GM21526 (cell line): Measurements from ENCODE around the gene FAHD2A.
"Not testable (repeated sequence)": the region's sequence is repeated elsewhere in the genome, so short reads cannot be mapped to it uniquely, and the experiment has no call there.

ENCODE experiments used
- ATAC-seq: cut with Tn5 transposase; IDR thresholded peaks from one replicate; pipeline ENCODE4 v1.9.1; 2021; ENCODE audit warnings: moderate library complexity; ENCODE audit not compliant: unreplicated experiment, low FRiP score

Gene FAHD2A

DNA sequence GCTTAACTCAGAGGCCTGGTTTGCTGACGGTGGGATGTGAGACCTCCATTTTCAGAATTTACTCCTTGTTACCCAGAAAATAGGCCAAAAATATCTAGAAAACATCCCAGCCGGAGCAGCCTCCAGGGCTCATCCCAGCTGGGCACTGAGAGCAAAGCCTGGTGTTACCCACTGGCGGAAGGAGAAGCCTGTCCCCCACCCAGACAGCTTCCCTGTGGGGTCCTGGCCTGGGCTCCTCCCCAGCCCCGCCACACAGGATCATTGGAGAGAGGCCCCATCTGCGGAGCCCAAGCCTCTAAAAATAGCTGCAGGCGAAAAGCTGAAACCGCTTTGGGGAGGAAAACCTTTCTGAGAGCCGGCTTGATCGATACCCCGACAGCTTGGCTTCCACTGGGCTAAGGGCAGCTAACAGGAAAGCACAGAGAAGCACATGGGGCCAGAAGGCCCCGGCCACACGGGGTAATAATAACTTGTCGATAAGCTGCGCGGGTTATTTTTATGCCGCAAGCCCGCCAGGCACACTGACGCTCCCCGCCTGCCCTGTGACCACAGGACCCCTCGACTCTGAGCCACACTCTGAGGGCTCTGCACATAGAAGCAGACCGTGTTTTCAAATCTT lies 26.9 kb upstream of the FAHD2A start:
- ATAC-seq = no peak

DNA sequence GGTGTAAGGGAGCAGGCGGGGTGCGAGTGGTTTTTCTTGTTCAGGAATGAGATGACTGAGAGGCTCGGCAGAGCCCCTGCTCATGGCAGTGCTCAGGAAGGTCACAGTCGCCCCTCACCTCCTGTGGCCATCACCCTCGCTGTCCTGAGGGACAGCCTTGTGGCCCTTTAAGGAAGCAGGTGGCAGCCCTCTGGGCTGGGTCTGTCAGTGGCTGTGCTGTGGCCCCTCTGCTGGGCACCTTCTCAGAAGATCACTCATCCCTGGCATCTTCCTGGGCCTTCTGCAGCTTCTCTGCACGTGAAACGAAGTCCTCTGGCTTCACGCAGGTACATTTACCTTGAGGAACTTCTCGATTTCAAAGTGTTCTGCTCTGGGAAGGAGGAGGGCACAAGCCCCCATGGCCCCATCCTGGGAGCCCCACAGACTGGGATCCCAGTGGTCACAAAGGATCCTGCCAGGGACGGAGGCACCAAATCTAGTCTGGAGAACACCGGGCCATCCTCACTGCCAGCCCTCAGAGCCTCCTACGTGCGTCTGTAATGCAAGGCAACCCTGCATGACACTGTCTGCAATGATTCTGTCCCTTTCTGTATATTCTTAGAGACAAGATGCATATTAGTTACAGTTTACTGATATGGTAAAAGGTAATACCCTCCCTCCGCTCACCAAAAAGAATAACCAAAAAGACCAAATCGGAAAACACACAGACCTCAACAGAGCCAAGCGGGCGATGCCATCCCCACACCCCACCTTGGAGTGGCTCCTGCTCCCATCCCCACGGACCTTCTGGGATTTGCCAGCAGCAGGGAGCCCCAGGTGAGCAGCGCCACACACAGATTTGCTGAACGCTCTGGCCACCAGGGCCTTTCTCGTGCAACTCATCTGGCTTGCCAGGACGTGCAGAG lies 25.9 kb upstream of the FAHD2A start:
- ATAC-seq = no peak

DNA sequence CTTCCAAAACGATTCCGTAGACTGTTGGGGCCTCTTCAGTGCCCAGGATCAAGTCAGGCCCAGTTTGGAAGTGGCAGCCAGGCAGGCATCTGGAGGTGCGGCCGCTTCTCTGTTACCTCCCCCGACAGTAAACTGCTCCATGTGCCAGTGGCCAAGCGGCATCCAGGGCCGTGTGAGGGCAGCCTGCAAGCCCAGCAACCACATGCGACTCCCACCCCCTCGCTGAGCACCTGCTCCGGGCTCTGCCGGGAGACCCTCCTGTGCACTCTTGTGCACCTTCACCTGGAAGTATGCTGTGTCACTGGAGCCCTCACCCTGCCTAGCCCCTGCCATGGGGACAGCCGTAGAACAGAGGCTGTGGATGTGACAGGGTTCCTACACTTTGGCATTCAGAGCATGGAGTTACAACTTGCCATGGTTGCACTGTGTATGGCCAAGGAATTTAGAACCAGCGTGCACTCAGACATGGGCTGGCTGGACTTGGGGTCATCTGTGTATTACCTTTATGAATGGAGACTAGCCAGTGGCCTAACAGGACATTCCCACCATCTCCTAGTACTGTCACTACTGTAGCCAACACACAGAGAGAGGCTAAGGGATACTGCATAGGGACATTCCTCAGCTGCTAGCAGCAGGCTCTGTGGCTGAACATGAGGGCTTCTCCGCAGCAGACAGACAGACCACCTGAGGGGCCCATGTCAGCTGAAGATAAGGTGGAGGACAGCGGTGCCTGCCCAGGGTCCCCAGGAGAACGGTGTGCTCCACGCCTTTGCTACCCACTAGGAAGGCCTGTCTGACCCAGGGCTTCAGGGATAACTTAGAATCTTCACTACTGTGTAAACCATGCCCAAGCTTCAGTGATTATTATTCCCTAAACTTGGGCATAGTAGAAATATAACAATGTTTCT lies 25.0 kb upstream of the FAHD2A start:
- no peak for ATAC-seq

DNA sequence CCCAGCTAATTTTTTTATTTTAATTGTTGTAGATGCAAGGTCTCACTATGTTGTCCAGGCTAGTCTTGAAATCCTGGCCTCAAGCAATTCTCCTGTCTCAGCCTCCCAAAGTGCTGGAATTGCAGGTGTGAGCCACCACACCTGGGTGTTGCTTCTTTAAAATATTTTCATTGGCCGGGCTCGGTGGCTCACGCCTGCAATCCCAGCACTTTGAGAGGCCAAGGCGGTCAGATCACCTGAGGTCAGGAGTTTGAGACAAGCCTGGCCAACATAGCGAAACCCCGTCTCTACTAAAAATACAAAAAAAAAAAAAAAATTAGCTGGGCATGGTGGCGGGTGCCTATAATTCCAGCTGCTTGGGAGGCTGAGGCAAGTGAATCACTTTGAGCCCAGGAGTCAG lies 24.2 kb upstream of the FAHD2A start:
- ATAC-seq = not testable (repeated sequence)

DNA sequence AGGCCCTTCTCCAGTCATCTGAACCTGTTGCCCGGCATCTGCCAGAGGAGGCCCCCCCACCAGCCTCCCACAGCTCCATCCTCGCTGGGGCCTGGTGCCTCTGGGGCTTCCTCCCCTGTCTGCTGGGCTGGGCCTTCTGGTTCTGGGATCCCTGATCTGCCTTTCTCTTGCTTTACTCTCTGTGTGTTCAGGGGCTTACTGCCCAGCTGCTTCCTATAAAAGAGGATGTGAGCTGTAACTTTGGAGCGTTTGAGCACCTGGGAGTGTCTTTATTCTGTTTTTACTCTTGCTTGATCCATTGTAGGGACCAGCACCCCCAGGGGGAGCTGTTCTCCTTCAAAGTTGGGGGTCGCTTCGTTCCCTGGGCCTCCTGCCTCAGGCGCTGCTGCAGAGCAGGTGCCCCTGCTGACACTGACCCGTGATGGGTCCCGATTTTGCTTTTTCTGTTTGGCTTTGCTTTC lies 23.1 kb upstream of the FAHD2A start:
- no peak for ATAC-seq

DNA sequence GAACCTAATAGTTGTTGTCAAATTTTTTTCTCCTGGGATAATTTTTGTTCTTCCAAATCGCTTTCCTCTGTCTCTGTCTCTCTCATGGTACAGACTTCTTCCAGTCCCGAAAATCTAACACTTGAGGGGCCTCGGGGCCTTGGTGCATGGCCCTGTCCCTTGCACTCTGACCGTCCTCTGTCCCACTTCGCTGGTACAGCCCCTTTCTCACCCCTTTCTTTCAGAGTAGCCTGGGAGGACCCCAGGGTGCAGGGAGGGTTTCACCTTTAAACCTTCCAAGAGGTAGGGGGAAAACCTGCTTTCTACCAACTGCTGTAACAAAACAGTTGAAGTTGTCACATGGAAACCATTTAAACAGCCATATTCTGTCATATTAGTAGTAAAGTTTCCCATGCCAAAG lies 22.2 kb upstream of the FAHD2A start:
- no peak for ATAC-seq

DNA sequence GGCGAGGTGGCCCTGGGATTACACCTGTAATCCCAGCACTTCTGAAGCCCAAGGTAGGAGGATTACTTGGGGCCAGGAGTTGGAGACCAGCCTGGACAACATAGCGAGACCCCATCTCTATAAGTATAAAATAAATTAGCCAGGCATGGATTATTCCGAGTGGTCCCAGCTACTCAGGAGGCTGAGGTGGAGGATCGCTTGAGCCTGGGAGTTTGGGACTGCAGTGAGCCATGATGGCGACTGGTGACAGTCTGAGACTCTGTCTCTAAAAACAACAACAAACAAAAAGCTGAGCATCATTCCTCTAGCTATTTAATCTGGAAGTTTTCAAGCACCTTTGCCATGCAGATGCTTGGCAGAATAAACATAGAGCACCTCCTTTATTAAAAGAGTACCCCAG lies 21.8 kb upstream of the FAHD2A start:
- no peak for ATAC-seq

DNA sequence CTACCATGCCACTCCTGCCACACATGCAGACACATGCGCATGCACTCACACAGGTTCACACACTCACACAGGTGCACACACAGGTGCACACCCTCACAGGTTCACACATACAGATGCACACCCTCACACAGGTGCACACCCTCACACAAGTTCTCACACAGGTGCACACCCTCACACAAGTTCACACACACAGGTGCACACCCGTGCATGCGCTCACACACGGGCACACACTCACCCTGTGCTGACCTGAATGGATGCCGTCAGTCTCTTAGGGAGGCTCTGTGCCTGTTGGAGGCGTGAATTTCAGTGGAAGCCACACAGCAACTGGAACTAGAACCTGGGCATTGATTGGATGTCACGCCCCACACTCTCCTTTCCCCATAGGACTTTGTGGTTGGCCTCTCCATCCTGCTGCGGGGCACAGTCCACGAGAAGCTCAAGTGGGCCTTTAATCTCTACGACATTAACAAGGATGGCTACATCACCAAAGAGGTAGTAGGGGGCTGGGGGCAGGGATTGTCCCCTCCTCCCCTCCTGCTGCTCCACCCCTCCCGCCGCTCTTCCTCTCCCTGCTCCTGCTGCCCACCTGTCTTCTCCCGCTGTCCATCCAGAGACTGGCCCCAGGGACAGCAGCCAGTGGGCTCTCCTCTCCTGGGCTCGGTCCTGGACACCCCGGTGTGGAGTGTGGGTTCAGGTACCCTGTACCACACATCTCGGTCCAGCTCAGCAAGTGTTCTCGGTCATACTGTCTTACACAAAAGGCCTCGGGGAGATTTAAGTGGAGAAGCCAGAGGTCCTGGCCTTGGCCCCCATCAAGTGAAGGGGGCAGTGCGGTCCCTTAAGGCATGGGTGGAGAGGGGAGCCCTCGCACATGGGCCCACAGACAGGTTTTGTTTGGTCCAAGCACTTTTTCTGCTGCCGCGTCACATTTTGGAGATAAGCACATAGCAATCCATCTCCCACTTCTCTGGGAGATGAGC lies 21.0 kb upstream of the FAHD2A start:
- ATAC-seq = no peak

DNA sequence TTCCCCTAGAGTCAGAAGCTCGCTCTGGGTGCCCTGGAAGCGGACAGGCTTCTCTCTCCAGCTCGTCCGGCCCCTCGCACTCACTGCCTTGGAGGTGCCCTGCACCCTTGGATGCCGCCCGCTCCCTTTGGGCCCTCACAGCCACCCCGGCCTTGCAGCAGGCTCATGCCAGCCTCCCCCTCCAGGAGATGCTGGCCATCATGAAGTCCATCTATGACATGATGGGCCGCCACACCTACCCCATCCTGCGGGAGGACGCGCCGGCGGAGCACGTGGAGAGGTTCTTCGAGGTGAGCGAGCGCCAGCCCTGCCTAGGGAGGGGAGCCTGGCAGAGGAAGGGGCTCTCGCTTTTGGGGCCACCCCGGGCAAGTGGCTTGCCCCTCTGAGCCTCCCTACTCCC lies 20.3 kb upstream of the FAHD2A start:
- no peak for ATAC-seq

DNA sequence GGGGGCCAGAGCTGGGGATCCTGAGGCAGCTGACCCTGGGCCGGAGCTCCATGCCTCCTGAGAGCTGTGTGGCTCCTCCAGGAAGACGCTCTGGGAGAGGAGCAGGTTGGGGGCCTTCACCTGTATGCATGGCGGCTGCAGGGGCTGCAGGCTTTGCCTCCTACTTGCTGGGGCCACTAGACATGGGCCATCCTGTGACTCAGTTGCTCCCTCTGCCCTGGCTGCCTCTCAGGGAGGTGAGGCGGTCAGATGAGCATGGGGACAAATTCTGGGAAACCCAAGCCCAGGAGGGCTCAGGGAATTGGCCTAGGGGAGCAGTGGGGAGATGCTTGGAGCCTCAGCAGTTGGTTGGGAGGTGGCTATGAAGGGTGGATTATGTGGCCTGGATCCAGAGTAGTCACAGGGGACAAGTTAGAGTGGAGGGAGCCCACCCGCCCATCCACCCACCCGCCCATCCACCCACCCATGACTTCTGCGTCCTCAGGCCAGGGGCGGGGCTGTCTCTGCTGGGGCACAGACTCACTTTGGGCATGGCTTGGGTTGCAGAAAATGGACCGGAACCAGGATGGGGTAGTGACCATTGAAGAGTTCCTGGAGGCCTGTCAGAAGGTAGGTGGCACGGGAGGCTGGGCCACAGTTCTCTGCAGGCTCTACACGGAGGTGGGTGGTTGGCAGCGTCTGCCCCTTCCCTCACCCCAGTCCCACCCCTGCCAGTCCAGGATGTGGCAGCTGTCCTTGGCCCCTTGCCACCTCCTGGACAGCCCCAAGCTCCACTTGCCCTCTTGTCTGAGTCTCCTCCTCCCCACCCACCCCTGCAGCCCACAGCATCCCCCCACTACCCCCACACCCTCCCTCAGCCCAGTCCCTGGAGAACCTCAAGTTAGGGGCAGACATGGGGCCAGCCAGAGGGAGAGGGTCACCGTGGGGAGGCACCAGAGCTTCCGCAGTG lies 19.5 kb upstream of the FAHD2A start:
- no peak for ATAC-seq

DNA sequence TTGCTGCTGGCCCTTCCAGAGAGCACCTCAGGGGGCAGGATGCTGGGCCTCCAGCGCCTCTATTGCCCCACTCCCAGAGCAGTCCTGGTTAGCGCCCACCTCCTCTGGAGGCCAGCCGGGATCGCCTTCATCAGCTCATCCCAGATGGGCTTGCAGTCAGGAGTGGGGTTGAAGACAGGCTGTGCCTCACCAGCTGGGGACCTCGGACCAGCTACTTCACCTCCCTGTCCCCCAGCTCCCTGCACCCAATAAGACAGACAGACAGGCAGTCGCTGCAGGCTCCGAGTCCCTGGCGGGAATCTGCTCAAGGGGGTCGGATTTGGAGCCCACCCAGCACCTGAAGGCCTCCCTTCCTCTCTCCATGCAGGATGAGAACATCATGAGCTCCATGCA lies 18.9 kb upstream of the FAHD2A start:
- no peak for ATAC-seq

DNA sequence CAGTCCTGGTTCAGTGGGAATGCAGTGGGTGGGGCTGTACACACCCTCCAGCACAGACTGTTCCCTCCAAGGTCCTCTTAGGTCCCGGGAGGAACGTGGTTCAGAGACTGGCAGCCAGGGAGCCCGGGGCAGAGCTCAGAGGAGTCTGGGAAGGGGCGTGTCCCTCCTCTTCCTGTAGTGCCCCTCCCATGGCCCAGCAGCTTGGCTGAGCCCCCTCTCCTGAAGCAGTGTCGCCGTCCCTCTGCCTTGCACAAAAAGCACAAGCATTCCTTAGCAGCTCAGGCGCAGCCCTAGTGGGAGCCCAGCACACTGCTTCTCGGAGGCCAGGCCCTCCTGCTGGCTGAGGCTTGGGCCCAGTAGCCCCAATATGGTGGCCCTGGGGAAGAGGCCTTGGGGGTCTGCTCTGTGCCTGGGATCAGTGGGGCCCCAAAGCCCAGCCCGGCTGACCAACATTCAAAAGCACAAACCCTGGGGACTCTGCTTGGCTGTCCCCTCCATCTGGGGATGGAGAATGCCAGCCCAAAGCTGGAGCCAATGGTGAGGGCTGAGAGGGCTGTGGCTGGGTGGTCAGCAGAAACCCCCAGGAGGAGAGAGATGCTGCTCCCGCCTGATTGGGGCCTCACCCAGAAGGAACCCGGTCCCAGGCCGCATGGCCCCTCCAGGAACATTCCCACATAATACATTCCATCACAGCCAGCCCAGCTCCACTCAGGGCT lies 17.5 kb upstream of the FAHD2A start:
- ATAC-seq = no peak

DNA sequence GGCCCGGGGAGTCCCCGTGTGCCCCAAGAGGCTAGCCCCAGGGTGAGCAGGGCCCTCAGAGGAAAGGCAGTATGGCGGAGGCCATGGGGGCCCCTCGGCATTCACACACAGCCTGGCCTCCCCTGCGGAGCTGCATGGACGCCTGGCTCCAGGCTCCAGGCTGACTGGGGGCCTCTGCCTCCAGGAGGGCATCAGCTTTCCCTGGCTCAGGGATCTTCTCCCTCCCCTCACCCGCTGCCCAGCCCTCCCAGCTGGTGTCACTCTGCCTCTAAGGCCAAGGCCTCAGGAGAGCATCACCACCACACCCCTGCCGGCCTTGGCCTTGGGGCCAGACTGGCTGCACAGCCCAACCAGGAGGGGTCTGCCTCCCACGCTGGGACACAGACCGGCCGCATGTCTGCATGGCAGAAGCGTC lies 16.9 kb upstream of the FAHD2A start:
- ATAC-seq = no peak

DNA sequence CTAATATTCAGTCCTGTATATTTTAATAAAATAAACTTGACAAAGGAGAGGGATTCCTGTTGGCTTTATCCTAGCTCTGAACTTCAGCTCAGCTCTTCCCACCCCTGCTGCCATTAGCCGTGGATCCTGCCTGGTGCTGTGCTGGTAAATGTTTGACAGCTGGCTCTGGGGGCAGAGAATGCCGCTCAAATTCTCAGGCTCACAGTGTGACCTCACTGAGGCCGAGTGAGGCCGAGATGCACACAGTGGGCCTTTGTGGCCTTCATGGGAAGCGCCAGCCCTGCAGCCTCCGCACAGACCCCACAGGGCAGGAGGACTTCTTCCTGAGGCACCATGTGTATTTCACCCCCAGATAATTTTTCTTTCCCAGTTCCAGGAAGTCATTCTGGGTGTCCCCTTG lies 16.5 kb upstream of the FAHD2A start:
- no peak for ATAC-seq

DNA sequence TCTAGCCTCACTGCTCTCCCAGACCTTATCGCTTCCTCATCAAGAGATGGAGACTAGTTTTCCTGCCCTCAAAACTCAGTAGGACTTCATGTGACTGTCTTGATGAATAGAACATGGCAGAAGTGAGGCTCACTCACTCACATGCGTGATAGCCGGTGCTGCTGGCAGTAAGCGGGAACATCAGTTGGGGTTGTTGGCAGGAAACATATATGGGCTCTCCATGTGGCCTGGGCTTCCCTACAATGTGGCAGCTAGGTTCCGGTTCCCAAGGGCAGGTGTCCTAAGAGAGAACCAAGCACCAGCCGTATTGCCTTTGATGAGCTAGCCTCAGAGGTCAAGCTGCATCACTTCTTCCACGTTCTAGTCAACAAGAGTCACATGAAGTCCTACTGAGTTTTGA lies 15.2 kb upstream of the FAHD2A start:
- no peak for ATAC-seq

DNA sequence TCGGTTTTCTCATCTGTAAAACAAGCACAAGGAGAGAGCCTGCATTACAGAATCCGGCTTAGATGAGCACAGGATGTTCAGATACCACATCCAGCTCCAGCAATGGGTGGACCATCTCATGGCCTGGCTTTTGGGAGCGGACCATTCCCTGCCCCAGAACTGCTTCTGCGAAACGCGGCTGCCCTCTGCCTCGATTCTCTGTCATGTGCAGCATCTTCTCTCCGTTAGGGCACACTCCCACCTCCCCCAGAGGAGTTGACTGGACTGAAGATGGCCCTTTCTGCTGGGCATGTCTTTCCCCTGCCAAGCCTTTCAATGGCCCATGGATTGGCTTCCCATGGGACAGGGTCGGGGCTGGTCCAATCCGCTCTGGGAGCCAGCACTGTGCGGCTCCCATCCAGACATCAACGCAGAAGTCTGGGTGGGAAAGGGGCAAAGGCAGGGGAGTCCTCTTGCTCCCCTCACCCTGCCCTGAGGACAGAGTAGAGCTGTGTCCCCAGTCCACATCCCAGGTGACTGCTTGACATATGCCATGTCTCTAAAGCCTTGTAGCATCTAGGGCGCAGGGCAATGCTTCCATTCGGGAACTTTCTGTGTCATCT lies 14.3 kb upstream of the FAHD2A start:
- ATAC-seq = no peak

DNA sequence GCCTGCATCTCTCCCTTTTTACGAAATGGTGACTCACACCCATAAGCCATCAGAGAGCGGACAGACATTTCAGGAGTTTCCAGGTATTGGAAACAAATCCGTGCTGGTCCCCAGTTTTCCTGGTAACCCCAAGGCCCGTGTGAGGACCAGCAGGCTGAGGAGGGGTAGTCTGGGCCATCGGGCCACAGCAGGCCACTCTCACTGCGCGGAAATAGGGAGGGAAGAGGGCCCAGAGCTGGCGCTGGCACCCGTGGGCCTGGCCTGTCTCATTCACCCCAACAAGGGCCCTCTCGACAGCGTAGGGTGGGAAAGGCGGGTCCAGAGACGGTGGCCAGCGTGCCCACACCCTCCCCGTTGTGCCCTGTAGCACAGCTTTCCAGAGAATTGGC lies 13.7 kb upstream of the FAHD2A start:
- ATAC-seq = no peak
